Raji (cell line): Measurements from ENCODE around the gene NSRP1.

Experiments
- POLR2A ChIP-seq: IDR thresholded peaks from 2 replicates; pipeline ENCODE4 v1.6.1; 2011; ENCODE audit warnings: low read depth, low read length, control low read depth; ENCODE audit not compliant: insufficient read depth

NSRP1 gene

DNA sequence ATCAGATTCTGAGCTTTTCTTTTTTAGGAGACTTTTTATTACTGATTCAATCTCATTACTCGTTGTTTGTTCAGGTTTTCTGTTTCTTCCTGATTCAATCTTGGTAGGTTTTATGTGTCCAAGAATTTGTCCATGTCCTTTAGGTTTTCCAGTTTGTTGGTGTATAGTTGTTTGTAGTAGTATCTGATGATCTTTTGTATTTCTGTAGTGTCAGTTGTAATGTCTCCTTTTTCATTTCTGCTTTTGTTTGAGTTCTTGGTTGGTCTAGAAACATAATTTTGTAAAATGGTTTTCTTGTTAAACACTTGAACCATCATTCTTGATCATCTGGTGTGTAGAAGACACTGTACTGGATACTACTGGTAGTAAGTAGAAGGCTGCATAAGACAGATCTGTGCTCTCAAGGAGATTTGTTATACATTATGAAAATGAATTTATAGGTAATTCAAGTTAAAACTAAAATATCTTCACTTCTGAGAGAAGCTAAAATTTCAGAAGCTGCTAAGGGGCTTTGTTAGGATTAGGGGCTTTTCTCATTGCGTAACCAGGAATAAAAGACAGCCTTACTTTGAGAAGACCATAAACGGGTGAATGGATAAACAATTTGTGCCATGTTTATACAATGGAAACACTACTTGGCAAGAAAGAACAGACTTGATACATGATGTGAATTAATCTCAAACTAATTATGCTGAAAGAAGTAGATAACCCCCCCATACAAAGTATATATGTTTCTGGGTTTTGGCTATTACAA is 44.0 kb downstream of the NSRP1 start:
- no peak for TF ChIP-seq POLR2A

DNA sequence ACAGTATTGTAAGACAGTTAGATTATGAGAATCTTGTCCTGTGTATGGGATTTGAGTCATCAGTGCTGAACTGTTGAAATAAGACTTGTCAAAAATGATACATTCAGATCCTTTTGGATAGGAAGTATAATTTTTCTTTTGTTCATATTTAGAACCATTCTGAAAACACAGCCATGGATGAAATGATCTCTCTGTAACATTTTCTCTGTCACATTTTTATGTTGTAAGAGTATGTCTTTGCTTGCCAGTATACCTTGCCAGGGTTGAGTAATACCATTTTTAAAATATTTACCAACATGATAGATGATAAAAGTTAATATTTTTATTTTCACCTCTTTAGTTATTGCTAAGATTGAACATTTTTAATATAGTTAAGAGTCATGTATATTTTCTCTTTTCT is 45.0 kb downstream of the NSRP1 start:
- no peak for TF ChIP-seq POLR2A

DNA sequence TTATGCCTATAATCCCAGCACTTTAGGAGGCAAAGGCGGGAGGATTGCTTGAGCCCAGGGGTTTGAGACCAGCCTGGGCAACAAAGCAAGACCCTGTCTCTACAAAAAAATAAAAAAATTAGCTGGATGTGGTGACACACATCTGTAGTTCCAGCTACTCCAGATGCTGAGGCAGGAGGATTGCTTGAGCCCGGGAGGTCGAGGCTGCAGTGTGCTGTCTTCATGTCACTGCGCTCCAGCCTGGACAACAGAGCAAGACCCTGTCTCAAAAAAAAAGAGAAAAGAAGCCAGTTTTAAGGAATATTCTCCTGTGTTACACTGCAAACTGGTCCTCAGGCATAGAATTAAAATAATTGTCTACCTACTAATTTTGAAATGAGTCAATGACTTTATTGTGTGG is 47.9 kb downstream of the NSRP1 start:
- TF ChIP-seq POLR2A = no peak

DNA sequence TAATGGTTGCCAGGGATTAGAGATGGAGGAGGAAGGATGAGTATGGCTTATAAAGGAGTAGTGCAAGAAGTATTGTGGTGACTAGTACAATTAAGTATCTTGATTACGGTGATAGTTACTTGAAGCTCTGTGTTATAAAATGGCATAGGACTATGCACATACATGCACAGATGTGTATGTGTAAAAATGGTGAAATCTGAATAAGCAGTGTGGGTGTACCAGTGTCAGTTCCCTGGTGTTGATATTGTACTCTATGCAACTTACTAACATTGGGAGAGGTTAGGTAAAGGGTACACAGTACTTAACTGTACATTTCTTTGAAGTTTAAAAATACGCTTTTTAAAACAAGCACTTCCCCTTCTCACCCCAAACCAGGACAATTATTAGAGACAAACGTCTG is 48.5 kb downstream of the NSRP1 start:
- TF ChIP-seq POLR2A = no peak

DNA sequence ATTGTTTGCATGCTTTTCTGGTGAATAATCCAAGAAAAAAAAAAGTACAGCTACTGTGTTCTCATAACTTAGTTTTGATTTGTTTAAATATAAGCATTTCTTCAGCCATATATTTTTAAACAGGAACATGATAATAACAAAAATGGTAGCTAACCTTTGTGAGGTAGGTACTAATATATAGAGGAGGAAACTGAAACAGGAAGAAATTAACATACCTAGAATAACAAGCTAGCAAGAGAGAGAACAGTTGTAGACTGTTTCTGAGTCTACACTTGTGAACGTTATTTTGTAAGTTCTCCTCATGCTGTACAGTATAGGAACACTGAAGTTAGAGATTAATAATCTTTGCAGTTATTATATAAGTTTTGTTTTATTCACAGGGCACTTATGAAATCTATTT is 49.3 kb downstream of the NSRP1 start:
- no peak for TF ChIP-seq POLR2A

DNA sequence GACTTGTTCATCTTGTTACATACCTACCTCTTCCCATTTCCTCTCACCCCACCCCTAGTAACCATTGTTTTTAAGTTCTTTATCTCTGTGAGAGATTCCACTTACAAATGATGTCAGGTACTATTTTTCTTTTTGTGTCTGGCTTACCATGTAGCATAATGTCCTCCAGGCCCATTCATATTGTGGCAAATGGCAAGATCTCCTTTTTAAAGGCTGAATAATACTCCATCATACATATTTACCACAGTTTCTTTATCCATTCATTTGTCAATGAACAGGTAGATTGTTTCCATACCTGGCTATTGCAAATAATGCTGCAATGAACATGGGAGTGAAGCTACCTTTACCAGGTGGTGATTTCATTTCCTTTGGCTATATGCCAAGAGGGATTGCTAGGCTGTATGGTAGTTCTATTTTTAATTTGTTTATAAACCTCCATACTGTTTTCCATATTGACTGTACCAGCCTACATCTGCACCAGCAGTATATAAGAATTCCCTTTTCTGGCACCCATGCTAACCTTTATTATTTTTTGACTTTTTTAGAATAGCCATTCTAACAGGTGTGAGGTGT is 53.9 kb downstream of the NSRP1 start:
- TF ChIP-seq POLR2A = no peak

DNA sequence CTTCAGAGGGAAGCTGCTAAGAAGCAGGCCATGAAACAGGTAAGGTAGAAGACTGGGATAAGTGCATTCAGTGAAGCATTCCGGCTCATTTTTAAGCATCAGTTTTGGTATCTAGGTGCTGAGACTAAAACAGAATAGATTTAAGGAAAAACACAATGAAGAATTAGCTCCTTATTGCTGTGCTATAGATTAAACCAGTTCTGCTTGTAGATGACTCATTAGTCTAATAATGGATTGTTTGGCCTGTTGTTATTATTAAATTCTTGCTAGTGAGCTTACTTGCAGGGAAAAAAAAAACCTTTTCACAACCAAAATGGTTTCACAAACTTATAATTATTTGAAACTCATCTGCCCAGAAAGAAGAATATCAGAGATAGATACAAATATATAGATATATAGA is 55.9 kb downstream of the NSRP1 start:
- no peak for TF ChIP-seq POLR2A

DNA sequence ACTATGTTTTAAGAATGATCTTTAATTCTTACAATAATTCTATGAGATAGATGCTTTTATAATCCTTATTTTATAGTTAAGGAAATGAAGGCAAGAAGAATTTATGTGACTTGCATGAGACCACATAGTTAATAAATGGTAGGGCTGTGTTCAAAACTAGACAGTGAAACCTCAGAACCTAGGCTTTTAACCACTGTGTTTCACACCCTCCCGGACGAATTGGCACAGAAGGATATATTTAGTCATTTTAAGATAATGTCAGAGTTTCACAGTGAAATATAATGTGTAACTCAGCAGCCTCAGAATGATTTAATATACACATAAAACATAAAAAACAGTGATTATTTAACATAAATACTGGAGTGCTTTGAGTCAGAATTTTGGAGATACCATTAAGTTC is 57.0 kb downstream of the NSRP1 start:
- no peak for TF ChIP-seq POLR2A

DNA sequence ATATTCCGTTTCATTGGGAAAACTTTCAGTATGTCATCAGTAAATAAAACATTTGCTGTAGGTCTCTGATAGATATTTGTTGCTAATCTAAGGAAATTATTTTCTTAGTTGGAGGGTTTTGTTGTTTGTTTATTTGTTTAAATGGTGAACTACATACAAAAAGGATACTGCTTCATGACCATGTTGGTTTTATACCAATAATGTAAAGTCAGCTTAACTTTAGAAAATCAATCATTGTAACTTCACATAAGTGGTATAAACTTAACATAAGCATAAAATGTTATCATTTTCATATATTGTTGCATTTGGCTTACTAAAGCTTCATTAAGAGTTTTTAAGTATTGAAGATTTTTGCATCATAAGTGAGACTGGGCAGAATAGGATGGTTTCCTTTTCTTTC is 57.9 kb downstream of the NSRP1 start:
- TF ChIP-seq POLR2A = no peak

DNA sequence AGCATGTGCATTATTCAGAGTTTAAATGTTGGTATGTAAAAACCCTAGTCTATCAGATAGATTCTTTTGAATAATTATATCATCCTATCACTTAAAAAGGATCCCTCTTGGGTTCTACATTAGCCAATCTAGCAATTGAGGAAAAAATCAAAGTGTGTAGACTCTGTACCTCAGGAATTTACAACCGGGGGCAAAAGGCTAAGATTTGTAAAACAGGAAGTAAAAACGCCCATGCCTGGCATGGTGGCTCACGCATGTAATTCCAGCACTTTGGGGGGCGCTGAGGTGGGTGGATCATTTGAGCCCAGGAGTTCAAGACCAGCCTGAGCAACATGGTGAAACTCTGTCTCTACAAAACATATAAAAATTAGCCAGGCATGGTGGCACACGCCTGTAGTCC is 60.2 kb downstream of the NSRP1 start:
- no peak for TF ChIP-seq POLR2A

DNA sequence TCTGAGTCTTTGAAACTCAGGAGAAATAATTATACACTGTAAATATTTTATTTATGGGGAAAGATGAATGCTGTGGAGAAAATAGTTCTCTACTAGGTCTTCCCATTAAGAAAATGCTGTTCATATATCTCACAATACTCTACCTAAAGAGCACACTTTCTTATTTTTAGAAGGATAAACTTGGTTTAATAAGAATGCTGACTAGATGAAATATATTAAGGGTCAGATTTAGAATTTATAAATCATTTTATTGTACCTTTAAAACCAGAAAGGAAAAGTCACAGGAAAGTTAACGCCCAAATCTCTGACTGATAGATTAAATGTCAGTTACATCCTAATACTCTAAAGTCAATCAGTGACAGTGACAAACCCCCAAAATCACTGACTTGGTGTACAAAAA is 70.1 kb downstream of the NSRP1 start:
- no peak for TF ChIP-seq POLR2A

DNA sequence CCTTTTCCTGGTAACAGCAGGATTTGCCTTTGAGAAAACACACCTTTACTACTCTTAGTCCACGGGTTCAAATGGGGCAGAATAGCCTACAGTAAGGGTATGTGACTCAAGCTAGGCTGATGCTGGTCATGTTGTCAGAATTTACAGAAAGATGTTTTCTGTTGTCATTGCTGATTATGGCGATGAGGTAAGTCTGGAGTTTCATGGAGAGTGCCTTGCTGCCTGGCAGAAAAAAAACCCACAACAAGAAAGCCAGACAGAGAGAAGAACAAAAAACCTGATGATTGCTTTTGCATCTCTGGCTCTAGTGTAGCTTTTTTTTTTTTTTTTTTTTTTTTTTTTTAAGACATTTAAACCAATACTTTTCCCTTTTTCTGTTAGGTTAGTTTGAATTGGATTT is 71.0 kb downstream of the NSRP1 start:
- TF ChIP-seq POLR2A = no peak

DNA sequence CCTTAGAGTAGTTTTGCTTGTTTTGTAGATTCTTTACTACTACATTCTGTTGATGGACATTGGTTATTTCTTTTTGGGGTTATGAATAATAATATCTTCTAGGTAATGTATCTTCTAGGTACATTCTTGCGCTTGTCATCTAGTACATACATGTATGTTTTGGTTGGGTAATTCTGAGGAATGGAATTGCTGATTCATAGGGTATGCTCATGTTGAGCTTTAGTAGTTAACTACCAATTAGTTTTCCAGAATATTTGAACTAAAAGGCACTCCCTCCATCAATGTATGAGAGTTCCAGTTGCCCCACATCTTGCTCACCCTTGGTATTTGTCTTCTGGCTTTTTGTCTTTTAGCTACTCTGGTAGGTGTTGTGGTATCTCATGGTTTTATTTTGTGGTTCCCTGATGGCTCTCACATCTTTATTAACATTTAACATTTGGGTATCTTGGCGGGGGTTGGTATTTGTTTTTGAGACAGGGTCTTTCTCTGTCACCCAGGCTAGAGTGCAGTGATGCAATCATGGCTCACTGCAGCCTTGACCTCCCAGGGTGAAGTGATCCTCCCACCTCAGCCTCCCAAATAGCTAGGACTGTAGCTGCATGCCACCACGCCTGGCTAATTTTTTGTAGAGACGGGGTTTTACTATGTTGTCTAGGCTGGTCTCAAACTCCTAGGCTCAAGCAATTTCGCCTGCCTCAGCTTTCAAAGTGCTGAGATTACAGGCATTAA is 71.8 kb downstream of the NSRP1 start:
- TF ChIP-seq POLR2A = no peak

DNA sequence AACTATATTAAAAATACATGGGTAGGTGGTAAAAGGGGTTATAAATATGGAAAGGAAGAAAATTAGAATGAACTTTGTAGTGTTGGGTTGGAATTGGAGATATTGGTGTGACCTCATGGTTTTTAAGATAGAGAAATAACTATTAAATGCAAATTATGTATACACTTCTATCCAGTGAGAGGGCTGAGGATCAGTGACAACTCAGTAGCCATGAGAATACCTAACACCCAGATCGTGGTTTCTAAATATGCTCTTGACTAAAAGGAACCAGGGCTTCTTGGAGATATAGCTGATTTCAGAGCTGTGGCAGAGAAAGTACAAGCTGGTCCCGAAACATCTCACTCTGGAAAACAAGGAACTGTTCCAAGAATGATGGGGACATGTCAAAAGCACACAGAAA is 74.5 kb downstream of the NSRP1 start:
- TF ChIP-seq POLR2A = no peak

DNA sequence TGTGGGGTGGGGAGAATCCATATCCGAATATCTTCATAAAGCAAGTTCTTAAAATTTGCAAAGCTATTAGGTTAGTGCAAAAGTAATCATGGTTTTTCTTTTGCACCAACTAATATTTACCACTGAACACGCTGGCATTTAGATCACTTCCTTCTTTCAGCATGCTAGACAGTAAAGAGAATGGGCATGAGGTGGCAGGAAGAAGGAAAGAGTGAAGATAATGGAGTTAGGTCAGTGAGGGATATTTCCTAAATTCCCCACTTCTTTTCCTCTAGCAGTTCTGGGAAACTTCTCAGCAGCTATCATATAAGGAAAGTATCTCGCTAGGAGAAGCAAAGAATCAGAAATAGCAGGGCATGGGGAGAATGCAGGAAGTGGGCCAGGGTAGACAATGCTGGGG is 79.9 kb downstream of the NSRP1 start:
- TF ChIP-seq POLR2A = no peak

DNA sequence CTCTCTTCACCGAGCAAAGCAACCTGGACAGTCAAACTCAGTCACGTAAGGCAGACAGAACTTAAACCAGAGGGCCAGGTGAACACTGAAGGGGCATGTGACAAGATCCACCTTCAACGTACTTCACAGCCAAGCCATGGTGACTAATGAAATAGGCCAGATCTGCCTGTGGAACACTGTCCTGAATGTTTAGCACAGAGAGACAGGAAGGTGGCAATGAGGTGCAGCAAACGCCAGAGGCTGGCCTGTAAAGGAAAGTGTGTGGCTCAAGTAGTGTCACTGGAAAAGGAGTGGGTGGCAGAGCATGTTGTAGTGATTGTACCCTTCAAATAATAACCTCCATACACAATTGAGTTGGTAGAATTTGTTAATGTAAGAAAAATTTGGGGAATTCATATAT is 80.8 kb downstream of the NSRP1 start:
- TF ChIP-seq POLR2A = no peak
